GM10266 (cell line): ENCODE data around the gene ACOXL.

Experiments used
- DNase-seq: peaks from one replicate; pipeline ENCODE4 v3.0.0; 2012; ENCODE audit errors: extremely low spot score
- CTCF ChIP-seq: IDR thresholded peaks from 2 replicates; pipeline ENCODE4 v1.5.1; 2012; ENCODE audit warnings: mild to moderate bottlenecking, low read depth; ENCODE audit not compliant: control insufficient read depth, insufficient read depth; ENCODE audit errors: missing control alignments

Gene ACOXL

GRCh38 chr2:111133603-111134002 is 401.2 kb downstream of the ACOXL start:
- no peak for TF ChIP-seq CTCF
- no peak for DNase-seq

DNA sequence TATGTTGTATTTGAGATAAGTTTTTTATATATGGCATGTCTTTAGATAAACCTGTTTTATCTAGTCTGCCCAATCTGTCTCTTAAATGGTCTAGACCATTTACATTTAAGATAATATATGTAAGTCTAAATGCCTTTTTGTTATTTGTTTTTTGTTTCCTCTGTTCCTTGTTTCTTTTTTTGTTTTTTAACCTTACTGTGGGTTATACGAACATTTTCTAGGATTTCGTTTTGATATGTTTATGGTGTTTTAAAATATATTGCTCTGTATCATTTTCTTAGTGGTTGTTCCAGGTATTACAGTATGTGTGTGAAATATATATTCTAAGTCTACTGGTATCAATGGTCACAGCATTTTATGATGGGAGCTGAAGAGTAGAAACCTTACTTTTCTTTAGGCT is 401.7 kb downstream of the ACOXL start:
- no peak for TF ChIP-seq CTCF
- no peak for DNase-seq

GRCh38 chr2:111135237-111135909 is 403.0 kb downstream of the ACOXL start:
- no peak for TF ChIP-seq CTCF
- DNase-seq = no peak

GRCh38 chr2:111135910-111136297 is 403.5 kb downstream of the ACOXL start:
- DNase-seq = no peak
- TF ChIP-seq CTCF = peak; percentile 34

- no peak for TF ChIP-seq CTCF
- DNase-seq = no peak
Measured at GRCh38 chr2:111138839-111139238, 406.5 kb downstream of the ACOXL start.

DNA sequence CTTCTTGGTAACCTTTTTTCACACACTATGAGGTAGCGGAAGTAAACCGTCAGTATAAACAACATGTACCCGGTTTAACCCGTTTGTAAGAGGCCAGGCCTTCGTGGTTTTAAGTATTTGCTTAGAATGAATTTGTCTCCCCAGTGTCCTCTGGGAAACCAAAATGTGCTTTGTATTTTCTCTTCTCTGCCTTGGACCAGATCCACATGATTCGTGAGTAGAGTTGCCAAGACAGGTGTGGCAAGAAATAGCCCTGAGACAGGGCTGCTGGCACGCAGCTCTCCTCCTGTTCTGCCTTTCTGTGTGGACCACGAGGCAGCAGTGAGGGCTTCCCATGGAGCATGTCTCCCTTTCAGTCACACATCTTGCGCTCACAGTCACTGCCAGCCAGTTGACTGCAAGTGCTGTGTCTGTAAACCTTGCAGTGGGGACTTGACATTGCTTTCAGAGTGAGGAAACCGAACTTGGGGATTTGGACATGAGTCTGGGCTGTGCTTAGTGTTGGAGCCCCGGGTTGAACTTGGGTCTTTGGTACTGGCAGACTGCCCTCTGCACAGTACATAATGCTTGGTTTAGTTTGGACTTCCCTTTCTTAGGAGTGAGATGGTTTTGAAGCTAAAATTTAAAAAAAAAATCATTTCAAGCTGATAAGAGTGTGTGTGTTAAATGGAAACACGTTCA is 407.4 kb downstream of the ACOXL start:
- TF ChIP-seq CTCF = no peak
- no peak for DNase-seq

DNA sequence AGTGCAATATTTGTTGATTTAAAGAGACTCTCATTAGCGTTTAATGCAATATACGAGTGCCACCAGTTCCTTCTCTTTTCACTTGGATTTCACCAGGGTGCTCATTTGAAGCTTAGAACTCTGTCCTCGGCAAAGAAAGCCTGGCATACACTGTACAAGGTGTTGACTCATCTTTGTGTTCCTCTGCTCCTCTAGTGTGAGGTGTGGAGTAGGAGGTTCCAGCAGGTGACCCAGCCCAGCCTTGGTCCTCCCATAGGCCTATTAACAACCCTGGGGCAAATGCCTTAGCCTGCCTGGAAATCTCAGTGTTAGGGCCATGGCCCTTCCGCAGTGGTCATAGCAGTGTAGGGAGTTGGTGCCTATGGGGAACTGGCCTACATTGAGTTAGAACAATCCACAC is 408.4 kb downstream of the ACOXL start:
- TF ChIP-seq CTCF = no peak

More for the DNA sequence above, 408.4 kb downstream of the ACOXL start:
- no peak for DNase-seq
